HL-60 (cell line): ENCODE results near the gene PBX1.

Experiments used
- DNase-seq, 2 experiments: peaks; one replicate each; pipeline ENCODE4 v3.0.0-alpha.2; 2010 to 2020; ENCODE audit warnings: low read depth in 1 of 2, low spot score in 1 of 2
- H3K27ac ChIP-seq: fragments of 250-450 bp; sonication (Bioruptor Pico); replicated peaks from 2 replicates; pipeline ENCODE4 v1.5.1; 2020; ENCODE audit warnings: mild to moderate bottlenecking, moderate library complexity
- H3K27me3 ChIP-seq: fragments of 250-450 bp; sonication (Bioruptor Pico); 2 replicates; pipeline ENCODE4 v1.5.1; 2021; ENCODE audit warnings: mild to moderate bottlenecking, moderate library complexity; ENCODE audit not compliant: insufficient read depth, poor library complexity, severe bottlenecking
- H3K4me3 ChIP-seq: replicated peaks from 2 replicates; pipeline ENCODE4 v1.5.1; 2011; ENCODE audit warnings: mild to moderate bottlenecking, control low read depth, low read length; ENCODE audit not compliant: insufficient read depth
- CTCF ChIP-seq: IDR thresholded peaks from one replicate; pipeline ENCODE4 v1.5.1; 2011; ENCODE audit warnings: low read length, control low read depth, inconsistent platforms; ENCODE audit not compliant: insufficient read depth
- GABPA ChIP-seq: IDR thresholded peaks from 2 replicates; pipeline ENCODE4 v1.6.1; 2012; ENCODE audit warnings: low read depth
- POLR2AphosphoS5 ChIP-seq: IDR thresholded peaks from 2 replicates; pipeline ENCODE4 v1.6.1; 2012; ENCODE audit warnings: low read depth
- REST ChIP-seq: IDR thresholded peaks from 2 replicates; pipeline ENCODE4 v1.6.1; 2012; ENCODE audit warnings: low read depth; ENCODE audit not compliant: insufficient replicate concordance
- SPI1 ChIP-seq: IDR thresholded peaks from 2 replicates; pipeline ENCODE4 v1.6.1; 2012; ENCODE audit warnings: low read depth, mild to moderate bottlenecking, borderline replicate concordance

Gene PBX1

GRCh38 chr1:164792410-164793004 lies 233.5 kb downstream of the PBX1 start:
- TF ChIP-seq POLR2AphosphoS5 (no peak), CTCF (no peak), GABPA (no peak), SPI1 (no peak), REST (no peak)
- H3K27ac ChIP-seq: no peak overlapping the region
- DNase-seq: no peak
- H3K4me3 ChIP-seq: no peak overlapping the region
- H3K27me3 ChIP-seq: peaks cover 2% of the 10 kb centered on the region

- Histone ChIP-seq H3K27me3 (no peaks in the 10 kb centered on the region), H3K27ac (no peak overlapping the region), H3K4me3 (no peak overlapping the region)
- TF ChIP-seq POLR2AphosphoS5: no peak
- no peak for TF ChIP-seq SPI1
- TF ChIP-seq GABPA: no peak
- no peak for TF ChIP-seq REST
- no peak for TF ChIP-seq CTCF
- no peak for DNase-seq
Measured at GRCh38 chr1:164794356-164794755, 235.4 kb downstream of the PBX1 start.

- DNase-seq: no peak
- H3K27me3 ChIP-seq: no peaks in the 10 kb centered on the region
- no peak overlapping the region for H3K4me3 ChIP-seq
- no peak overlapping the region for H3K27ac ChIP-seq
- TF ChIP-seq POLR2AphosphoS5: no peak
- TF ChIP-seq CTCF: no peak
- no peak for TF ChIP-seq GABPA
- no peak for TF ChIP-seq REST
- TF ChIP-seq SPI1: no peak
Measured at GRCh38 chr1:164796916-164797315, 237.9 kb downstream of the PBX1 start.
